Mammary epithelial cell (primary cell): ENCODE measurements around the gene TMEM131L.

Source experiments
- EZH2 ChIP-seq: IDR thresholded peaks from 2 replicates; pipeline ENCODE4 v1.6.1; 2012; ENCODE audit warnings: low read length, inconsistent platforms, borderline replicate concordance
- TF ChIP-seq, protein P1 (sequence below), 2 donors: IDR thresholded peaks in 1 of 2; conservative IDR thresholded peaks in 1 of 2; 2 replicates each; pipeline ENCODE4 v1.5.1; 2011 to 2012; ENCODE audit warnings: inconsistent platforms in 2 of 2, low read length in 2 of 2, mild to moderate bottlenecking in 2 of 2, control low read depth in 1 of 2, low read depth in 1 of 2; ENCODE audit not compliant: insufficient read depth in 1 of 2; ENCODE audit errors: extremely low read depth in 1 of 2

DNA sequence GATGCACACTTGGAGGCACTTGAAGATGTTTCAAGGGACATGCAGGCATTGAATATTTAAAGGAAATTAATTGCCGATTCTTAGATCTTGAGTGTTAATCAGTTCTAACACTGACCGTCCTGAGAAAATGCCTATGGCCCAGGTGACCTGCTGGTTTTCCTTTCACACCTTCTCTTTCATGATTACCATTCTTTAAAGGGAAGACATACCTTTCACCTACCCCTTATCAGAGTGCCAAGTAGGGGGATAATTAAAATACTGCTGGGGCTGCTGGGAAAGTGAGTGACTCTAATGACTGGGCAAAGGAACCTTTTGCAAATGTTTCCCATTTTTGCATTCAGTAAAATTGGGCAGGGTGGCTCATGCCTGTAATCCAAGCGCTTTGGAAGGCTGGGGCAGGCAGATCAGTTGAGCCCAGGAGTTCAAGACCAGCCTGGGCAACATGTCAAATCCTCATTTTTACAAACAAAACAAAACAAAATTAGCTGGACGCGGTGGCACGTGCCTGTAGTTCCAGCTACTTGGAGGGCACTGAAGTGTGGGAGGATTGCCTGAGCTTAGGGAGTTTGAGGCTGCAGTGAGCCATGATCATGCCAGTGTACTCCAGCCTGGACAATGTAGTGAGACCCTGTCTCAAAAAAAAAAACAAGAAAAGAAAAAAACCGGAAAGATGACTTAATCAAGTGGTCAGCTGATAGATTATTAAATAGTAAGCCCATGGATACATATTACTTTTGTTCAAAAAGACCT lies 44.3 kb downstream of the TMEM131L start:
- TF ChIP-seq, protein P1, sequence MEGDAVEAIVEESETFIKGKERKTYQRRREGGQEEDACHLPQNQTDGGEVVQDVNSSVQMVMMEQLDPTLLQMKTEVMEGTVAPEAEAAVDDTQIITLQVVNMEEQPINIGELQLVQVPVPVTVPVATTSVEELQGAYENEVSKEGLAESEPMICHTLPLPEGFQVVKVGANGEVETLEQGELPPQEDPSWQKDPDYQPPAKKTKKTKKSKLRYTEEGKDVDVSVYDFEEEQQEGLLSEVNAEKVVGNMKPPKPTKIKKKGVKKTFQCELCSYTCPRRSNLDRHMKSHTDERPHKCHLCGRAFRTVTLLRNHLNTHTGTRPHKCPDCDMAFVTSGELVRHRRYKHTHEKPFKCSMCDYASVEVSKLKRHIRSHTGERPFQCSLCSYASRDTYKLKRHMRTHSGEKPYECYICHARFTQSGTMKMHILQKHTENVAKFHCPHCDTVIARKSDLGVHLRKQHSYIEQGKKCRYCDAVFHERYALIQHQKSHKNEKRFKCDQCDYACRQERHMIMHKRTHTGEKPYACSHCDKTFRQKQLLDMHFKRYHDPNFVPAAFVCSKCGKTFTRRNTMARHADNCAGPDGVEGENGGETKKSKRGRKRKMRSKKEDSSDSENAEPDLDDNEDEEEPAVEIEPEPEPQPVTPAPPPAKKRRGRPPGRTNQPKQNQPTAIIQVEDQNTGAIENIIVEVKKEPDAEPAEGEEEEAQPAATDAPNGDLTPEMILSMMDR (conservative IDR thresholded peaks at IDR 0.05 in 1 of 2, IDR thresholded peaks at IDR 0.05 in 1 of 2; ENCODE audit: extremely low read depth in 1 of 2, insufficient read depth in 1 of 2, low read depth in 1 of 2, low read length in 2 of 2): no peak
- TF ChIP-seq EZH2: no peak
